Iris pigment epithelial cell (primary cell): ENCODE measurements around the gene GOLIM4.
A peak's percentile ranks its signal among the peaks of the same experiment; 100 is the strongest.

ENCODE experiments used
- DNase-seq: peaks from one replicate; pipeline ENCODE4 v3.0.0-alpha.2; 2011; ENCODE audit warnings: low read depth

Gene GOLIM4

GRCh38 chr3:168096210-168096652 lies 507 bp upstream of the GOLIM4 start:
- DNase-seq: peak; percentile 95

GRCh38 chr3:168094877-168095610 lies 680 bp downstream of the GOLIM4 start:
- DNase-seq: peak; percentile 68

GRCh38 chr3:168094580-168094876 lies 1.2 kb downstream of the GOLIM4 start:
- DNase-seq: peak; percentile 69

- no peak for DNase-seq
Measured at GRCh38 chr3:168093790-168094189, 1.9 kb downstream of the GOLIM4 start.

- DNase-seq: no peak
Measured at GRCh38 chr3:168093229-168093628, 2.5 kb downstream of the GOLIM4 start.

GRCh38 chr3:168091941-168092340 lies 3.8 kb downstream of the GOLIM4 start:
- no peak for DNase-seq

GRCh38 chr3:168091302-168091858 lies 4.3 kb downstream of the GOLIM4 start:
- DNase-seq: no peak

GRCh38 chr3:168090306-168091085 lies 5.2 kb downstream of the GOLIM4 start:
- no peak for DNase-seq

GRCh38 chr3:168089179-168089771 lies 6.4 kb downstream of the GOLIM4 start:
- no peak for DNase-seq

- DNase-seq: no peak
Measured at GRCh38 chr3:168088106-168088720, 7.5 kb downstream of the GOLIM4 start.

- no peak for DNase-seq
Measured at GRCh38 chr3:168087539-168087938, 8.2 kb downstream of the GOLIM4 start.

GRCh38 chr3:168086541-168087260 lies 9.0 kb downstream of the GOLIM4 start:
- DNase-seq: no peak

GRCh38 chr3:168085491-168086119 lies 10.1 kb downstream of the GOLIM4 start:
- no peak for DNase-seq

- no peak for DNase-seq
Measured at GRCh38 chr3:168083906-168084305, 11.8 kb downstream of the GOLIM4 start.

GRCh38 chr3:168081856-168082255 lies 13.9 kb downstream of the GOLIM4 start:
- no peak for DNase-seq

- DNase-seq: no peak
Measured at GRCh38 chr3:168081171-168081771, 14.5 kb downstream of the GOLIM4 start.

- no peak for DNase-seq
Measured at GRCh38 chr3:168080499-168081170, 15.1 kb downstream of the GOLIM4 start.

- DNase-seq: no peak
Measured at GRCh38 chr3:168080022-168080421, 15.7 kb downstream of the GOLIM4 start.

GRCh38 chr3:168077091-168077490 lies 18.6 kb downstream of the GOLIM4 start:
- no peak for DNase-seq
